ENCODE measurements around the gene PRKCH.

Gene PRKCH

DNA sequence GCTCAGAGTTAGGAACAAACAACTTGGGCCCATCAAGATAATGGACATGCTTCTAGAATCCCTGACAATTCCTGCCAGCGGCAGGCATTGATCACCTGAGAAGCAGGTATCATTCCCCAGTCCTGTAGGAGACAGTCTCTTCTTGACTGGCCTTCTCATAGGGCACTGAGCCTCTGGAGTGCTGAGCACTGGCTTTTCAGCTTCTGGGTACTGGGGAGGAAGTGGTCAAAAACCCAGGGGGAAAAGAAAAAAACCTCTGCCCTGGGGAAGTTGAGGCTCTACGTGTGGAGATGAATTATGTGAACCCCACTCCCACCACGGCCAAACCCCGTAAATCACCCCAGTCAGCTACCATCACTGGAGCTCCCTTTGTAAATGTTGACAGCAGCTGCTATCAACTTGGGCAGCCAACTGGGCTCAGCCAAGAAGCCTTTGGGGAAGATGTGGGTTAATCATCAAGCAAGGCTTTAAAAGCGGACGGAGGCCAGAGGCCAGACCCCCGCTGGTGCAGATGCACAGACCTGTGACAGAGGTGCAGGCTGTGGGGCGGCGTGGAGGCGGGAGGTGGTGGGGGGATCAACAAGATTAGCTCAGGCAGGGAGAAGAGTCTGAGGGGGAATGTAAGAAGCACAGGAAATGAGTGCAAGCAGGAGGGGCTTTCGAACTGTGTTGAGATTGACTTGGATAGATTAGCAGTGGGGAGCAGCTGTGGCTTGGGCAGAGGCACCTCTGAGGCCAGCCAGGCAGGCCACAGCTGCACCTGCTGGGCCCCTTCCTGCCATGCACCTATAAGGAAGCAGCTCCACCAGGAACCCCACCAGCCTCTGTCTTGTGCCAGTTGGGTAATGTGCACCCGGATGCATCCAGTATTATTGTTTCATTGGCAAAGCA, 268.6 kb downstream of the PRKCH start:
- TF ChIP-seq FOXP2 (optimal IDR thresholded peaks at IDR 0.05; ENCODE audit: borderline replicate concordance, extremely low read depth, extremely low read length, insufficient read depth) = no peak
- TF ChIP-seq TAF1 (IDR thresholded peaks at IDR 0.05; ENCODE audit: borderline replicate concordance, insufficient read depth, low read length) = no peak
- TF ChIP-seq SIN3A (IDR thresholded peaks at IDR 0.05; ENCODE audit: borderline replicate concordance, insufficient read depth, low read length) = no peak
- TF ChIP-seq, protein P1, sequence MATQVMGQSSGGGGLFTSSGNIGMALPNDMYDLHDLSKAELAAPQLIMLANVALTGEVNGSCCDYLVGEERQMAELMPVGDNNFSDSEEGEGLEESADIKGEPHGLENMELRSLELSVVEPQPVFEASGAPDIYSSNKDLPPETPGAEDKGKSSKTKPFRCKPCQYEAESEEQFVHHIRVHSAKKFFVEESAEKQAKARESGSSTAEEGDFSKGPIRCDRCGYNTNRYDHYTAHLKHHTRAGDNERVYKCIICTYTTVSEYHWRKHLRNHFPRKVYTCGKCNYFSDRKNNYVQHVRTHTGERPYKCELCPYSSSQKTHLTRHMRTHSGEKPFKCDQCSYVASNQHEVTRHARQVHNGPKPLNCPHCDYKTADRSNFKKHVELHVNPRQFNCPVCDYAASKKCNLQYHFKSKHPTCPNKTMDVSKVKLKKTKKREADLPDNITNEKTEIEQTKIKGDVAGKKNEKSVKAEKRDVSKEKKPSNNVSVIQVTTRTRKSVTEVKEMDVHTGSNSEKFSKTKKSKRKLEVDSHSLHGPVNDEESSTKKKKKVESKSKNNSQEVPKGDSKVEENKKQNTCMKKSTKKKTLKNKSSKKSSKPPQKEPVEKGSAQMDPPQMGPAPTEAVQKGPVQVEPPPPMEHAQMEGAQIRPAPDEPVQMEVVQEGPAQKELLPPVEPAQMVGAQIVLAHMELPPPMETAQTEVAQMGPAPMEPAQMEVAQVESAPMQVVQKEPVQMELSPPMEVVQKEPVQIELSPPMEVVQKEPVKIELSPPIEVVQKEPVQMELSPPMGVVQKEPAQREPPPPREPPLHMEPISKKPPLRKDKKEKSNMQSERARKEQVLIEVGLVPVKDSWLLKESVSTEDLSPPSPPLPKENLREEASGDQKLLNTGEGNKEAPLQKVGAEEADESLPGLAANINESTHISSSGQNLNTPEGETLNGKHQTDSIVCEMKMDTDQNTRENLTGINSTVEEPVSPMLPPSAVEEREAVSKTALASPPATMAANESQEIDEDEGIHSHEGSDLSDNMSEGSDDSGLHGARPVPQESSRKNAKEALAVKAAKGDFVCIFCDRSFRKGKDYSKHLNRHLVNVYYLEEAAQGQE (IDR thresholded peaks at IDR 0.05; ENCODE audit: insufficient read depth in 1 of 2, low read depth in 2 of 2, low read length in 2 of 2) = no peak
- TF ChIP-seq POLR2AphosphoS5 (IDR thresholded peaks at IDR 0.05; ENCODE audit: low read depth, low read length) = no peak

DNA sequence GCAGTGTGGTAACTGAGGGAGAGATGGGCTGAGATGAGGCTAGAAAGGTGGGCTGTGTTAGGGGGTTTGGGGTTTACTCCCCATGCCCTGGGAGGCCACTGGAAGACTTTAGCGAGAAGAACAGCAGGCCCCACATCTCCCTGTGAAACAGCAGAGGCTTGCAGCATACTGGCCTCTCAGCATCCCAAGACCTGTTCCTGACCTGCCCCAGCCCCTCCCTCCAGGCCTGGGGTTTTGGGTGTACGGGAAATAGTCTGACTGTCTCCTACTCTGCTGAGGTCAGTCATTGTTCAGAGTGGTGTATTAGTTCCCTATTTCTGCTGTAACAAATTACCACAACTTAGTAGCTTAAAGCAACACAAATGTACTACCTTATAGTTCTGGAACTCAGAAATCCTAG, 270.5 kb downstream of the PRKCH start:
- TF ChIP-seq, protein P1 (IDR thresholded peaks at IDR 0.05; ENCODE audit: insufficient read depth in 1 of 2, low read depth in 2 of 2, low read length in 2 of 2) = no peak
- no peak for TF ChIP-seq SIN3A (IDR thresholded peaks at IDR 0.05; ENCODE audit: borderline replicate concordance, insufficient read depth, low read length)
- TF ChIP-seq FOXP2 (optimal IDR thresholded peaks at IDR 0.05; ENCODE audit: borderline replicate concordance, extremely low read depth, extremely low read length, insufficient read depth) = no peak
- TF ChIP-seq TAF1 (IDR thresholded peaks at IDR 0.05; ENCODE audit: borderline replicate concordance, insufficient read depth, low read length) = no peak
- no peak for TF ChIP-seq POLR2AphosphoS5 (IDR thresholded peaks at IDR 0.05; ENCODE audit: low read depth, low read length)

DNA sequence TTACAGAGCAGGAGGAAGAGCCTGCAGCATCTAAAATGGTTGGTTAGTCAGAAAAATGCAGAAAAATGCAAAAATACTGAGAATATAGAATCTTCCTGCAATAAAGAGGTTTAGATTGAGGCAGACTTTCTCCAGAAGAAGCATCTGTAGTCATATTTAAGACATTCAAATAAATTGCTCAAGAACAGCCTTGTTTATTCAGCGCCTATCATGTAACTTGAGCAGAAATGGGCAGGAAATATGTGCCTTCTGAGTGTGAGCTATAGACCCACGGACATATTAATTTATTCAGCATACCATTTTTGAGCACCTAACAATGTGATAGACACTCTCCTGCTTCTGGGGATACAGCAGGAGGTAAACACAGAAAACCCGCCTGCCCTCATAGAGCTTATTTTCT, 272.0 kb downstream of the PRKCH start:
- TF ChIP-seq FOXP2 (optimal IDR thresholded peaks at IDR 0.05; ENCODE audit: borderline replicate concordance, extremely low read depth, extremely low read length, insufficient read depth) (no peak), TAF1 (IDR thresholded peaks at IDR 0.05; ENCODE audit: borderline replicate concordance, insufficient read depth, low read length) (no peak), SIN3A (IDR thresholded peaks at IDR 0.05; ENCODE audit: borderline replicate concordance, insufficient read depth, low read length) (no peak), POLR2AphosphoS5 (IDR thresholded peaks at IDR 0.05; ENCODE audit: low read depth, low read length) (no peak)
- TF ChIP-seq, protein P1 (IDR thresholded peaks at IDR 0.05; ENCODE audit: insufficient read depth in 1 of 2, low read depth in 2 of 2, low read length in 2 of 2) = no peak

DNA sequence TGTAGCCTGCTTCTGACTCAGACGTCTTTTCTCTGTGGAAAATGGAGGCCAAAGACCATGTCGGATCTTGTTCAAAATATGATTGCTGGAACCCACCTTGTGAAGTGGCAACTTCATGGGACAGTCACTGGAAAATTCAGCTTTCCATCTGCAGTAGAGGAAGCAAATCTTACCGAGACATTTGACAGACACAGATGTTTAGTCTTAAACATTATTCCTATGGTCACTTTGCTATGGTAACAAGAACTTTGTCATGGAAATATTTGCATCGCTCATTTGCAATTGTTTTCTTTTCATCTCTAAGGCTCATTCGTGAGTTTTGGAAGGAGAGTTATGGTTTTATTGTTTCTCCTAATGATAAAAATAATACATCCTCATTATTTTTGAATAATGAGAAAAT, 275.6 kb downstream of the PRKCH start:
- no peak for TF ChIP-seq TAF1 (IDR thresholded peaks at IDR 0.05; ENCODE audit: borderline replicate concordance, insufficient read depth, low read length)

DNA sequence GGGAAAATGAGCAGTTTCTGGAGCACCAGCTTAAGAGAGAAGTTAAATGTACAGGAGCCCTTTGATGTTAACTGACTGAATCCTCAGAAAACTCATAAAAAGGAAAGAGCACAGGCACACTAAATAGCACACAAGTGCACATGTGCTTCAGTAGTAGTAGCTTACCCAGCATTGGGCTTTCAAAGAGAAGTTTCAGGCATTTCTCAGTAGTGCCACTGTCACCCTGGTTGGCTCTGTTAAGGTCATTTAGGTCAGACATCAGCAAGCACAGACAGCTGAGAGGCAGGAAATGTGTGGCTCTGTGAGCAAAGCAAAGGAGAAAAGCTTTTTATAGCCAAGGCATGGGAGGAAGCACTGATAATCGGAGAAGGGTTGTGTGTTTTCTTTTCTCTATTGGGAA, 277.6 kb downstream of the PRKCH start:
- TF ChIP-seq POLR2AphosphoS5 (IDR thresholded peaks at IDR 0.05; ENCODE audit: low read depth, low read length) = no peak

GRCh38 chr14:61599942-61600341, 278.6 kb downstream of the PRKCH start:
- TF ChIP-seq, protein P1 (IDR thresholded peaks at IDR 0.05; ENCODE audit: insufficient read depth in 1 of 2, low read depth in 2 of 2, low read length in 2 of 2) = no peak
- TF ChIP-seq FOXP2 (optimal IDR thresholded peaks at IDR 0.05; ENCODE audit: borderline replicate concordance, extremely low read depth, extremely low read length, insufficient read depth) = no peak
- no peak for TF ChIP-seq TAF1 (IDR thresholded peaks at IDR 0.05; ENCODE audit: borderline replicate concordance, insufficient read depth, low read length)
